H1 (cell line): ENCODE data around the gene MRPL55. TPM values are rescaled to one million over a fixed set of nuclear protein-coding genes. Genes with fewer than 3 reads are reported as not detected.

Experiments used
- CTCF ChIA-PET: fragments of 300-600 bp; sonication (Branson Sonifier 250); formaldehyde crosslinking; loops from one replicate; lab custom pipeline; 2021; ENCODE audit not compliant: partially characterized antibody; lab: Charles Lee
- POLR2A ChIA-PET: fragments of 300-600 bp; sonication (Branson Sonifier 250); formaldehyde crosslinking; loops from one replicate; lab custom pipeline; 2021; ENCODE audit warnings: inconsistent platforms; ENCODE audit not compliant: partially characterized antibody; lab: Charles Lee
- DNase-seq, 2 experiments: peaks; one replicate each; pipeline versions ENCODE4 v3.0.0 to v3.0.0-alpha.2; 2010 to 2022; ENCODE audit warnings: low spot score in 2 of 2, low read depth in 1 of 2, mixed read lengths in 1 of 2
- FAIRE-seq: peaks from 2 replicates; lab custom pipeline; 2011; peaks lifted over from hg19 to GRCh38; lab: Jason Lieb, UNC
- H2AFZ ChIP-seq: 2 replicates; pipeline ENCODE4 v1.8.1; 2012; ENCODE audit warnings: low read length, inconsistent platforms
- H2AK5ac ChIP-seq: 2 replicates; pipeline ENCODE4 v1.6.1; 2013; ENCODE audit warnings: low read depth, low read length
- H2BK120ac ChIP-seq: replicated peaks from 2 replicates; pipeline ENCODE3; 2013; ENCODE audit warnings: low read depth, low read length, inconsistent platforms
- H2BK12ac ChIP-seq: 2 replicates; pipeline ENCODE4 v1.6.1; 2013; ENCODE audit warnings: low read depth, low read length
- H2BK15ac ChIP-seq: 2 replicates; pipeline ENCODE4 v1.6.1; 2013; ENCODE audit warnings: low read length
- H2BK20ac ChIP-seq: 2 replicates; pipeline ENCODE4 v1.6.1; 2013; ENCODE audit warnings: low read length
- H2BK5ac ChIP-seq: 2 replicates; pipeline ENCODE4 v1.6.1; 2013; ENCODE audit warnings: low read depth, low read length
- H3K14ac ChIP-seq: 2 replicates; pipeline ENCODE4 v1.6.1; 2013; ENCODE audit warnings: inconsistent platforms; ENCODE audit not compliant: insufficient read length
- H3K18ac ChIP-seq: 2 replicates; pipeline ENCODE4 v1.6.1; 2013; ENCODE audit warnings: low read length; ENCODE audit errors: extremely low read depth
- H3K23ac ChIP-seq: 2 replicates; pipeline ENCODE4 v1.6.1; 2013; ENCODE audit warnings: inconsistent platforms; ENCODE audit not compliant: insufficient read length
- H3K23me2 ChIP-seq: 2 replicates; pipeline ENCODE4 v1.6.1; 2013; ENCODE audit warnings: low read depth, low read length
- H3K27ac ChIP-seq: 2 replicates; pipeline ENCODE4 v1.6.1; 2011; ENCODE audit warnings: low read depth, low read length, inconsistent platforms
- H3K27me3 ChIP-seq, 4 experiments: replicated peaks in 1 of 4; 1 replicate in 1 of 4; 2 replicates in 3 of 4; pipeline versions ENCODE4 v1.6.1 to v1.8.1; 2011 to 2013; ENCODE audit warnings: low read length in 3 of 4, mild to moderate bottlenecking in 3 of 4, inconsistent platforms in 2 of 4, mixed read lengths in 2 of 4, moderate library complexity in 1 of 4; ENCODE audit not compliant: control insufficient read depth in 3 of 4, insufficient read depth in 3 of 4; ENCODE audit errors: extremely low read depth in 1 of 4
- H3K36me3 ChIP-seq, 4 experiments: 2 replicates each; pipeline versions ENCODE4 v1.6.1 to v1.8.1; 2011 to 2013; ENCODE audit warnings: mild to moderate bottlenecking in 4 of 4, low read length in 3 of 4, moderate library complexity in 2 of 4, control low read depth in 1 of 4, inconsistent platforms in 1 of 4; ENCODE audit not compliant: insufficient read depth in 4 of 4, control insufficient read depth in 2 of 4
- H3K4ac ChIP-seq: replicated peaks from 2 replicates; pipeline ENCODE3; 2013; ENCODE audit warnings: low read length, low read depth, mixed read lengths, inconsistent platforms; ENCODE audit not compliant: insufficient read length
- H3K4me1 ChIP-seq, 4 experiments: replicated peaks in 1 of 4; 1 replicate in 1 of 4; 2 replicates in 3 of 4; pipeline versions ENCODE4 v1.6.1 to v1.8.1; 2011 to 2013; ENCODE audit warnings: low read length in 3 of 4, inconsistent platforms in 2 of 4, mixed read lengths in 1 of 4; ENCODE audit not compliant: insufficient read depth in 4 of 4, control insufficient read depth in 3 of 4
- H3K4me2 ChIP-seq, 2 experiments: 2 replicates each; pipeline versions ENCODE4 v1.6.1 to v1.8.1; 2011 to 2013; ENCODE audit warnings: low read depth in 2 of 2, low read length in 2 of 2, control low read depth in 1 of 2, inconsistent platforms in 1 of 2, mild to moderate bottlenecking in 1 of 2; ENCODE audit not compliant: insufficient read depth in 1 of 2
- H3K4me3 ChIP-seq, 4 experiments: fragments of 200-600, 300-600 bp in 1 of 4; sonication (generic), shearing (Covaris generic), sonication (Bioruptor Twin) in 1 of 4; 2 replicates each; pipeline versions ENCODE4 v1.5.1 to v1.8.1; 2011 to 2016; ENCODE audit warnings: low read length in 4 of 4, low read depth in 3 of 4, control low read depth in 2 of 4, inconsistent platforms in 2 of 4, mild to moderate bottlenecking in 2 of 4, mixed read lengths in 1 of 4, moderate library complexity in 1 of 4; ENCODE audit not compliant: insufficient read depth in 2 of 4; ENCODE audit errors: extremely low read depth in 1 of 4
- H3K56ac ChIP-seq: replicated peaks from 2 replicates; pipeline ENCODE3; 2013; ENCODE audit warnings: low read depth, mild to moderate bottlenecking, mixed read lengths, low read length, inconsistent platforms; ENCODE audit not compliant: insufficient read length
- H3K79me1 ChIP-seq: 2 replicates; pipeline ENCODE4 v1.6.1; 2013; ENCODE audit warnings: low read depth, low read length, control low read depth
- H3K79me2 ChIP-seq, 2 experiments: 2 replicates each; pipeline versions ENCODE4 v1.6.1 to v1.8.1; 2012 to 2013; ENCODE audit warnings: low read length in 2 of 2, mild to moderate bottlenecking in 2 of 2, inconsistent platforms in 1 of 2; ENCODE audit not compliant: insufficient read depth in 2 of 2, control insufficient read depth in 1 of 2
- H3K9ac ChIP-seq, 4 experiments: replicated peaks in 1 of 4; 1 replicate in 1 of 4; 2 replicates in 3 of 4; pipeline versions ENCODE4 v1.6.1 to v1.8.1; 2011 to 2013; ENCODE audit warnings: low read depth in 3 of 4, low read length in 3 of 4, control low read depth in 2 of 4, mild to moderate bottlenecking in 2 of 4, moderate library complexity in 2 of 4, inconsistent platforms in 1 of 4; ENCODE audit errors: extremely low read depth in 1 of 4
- H3K9me3 ChIP-seq, 2 experiments: 2 replicates each; pipeline versions ENCODE4 v1.6.1 to v1.8.1; 2012 to 2013; ENCODE audit warnings: mild to moderate bottlenecking in 2 of 2, moderate library complexity in 2 of 2, control low read depth in 1 of 2, inconsistent platforms in 1 of 2, low read depth in 1 of 2, low read length in 1 of 2, mixed read lengths in 1 of 2; ENCODE audit not compliant: insufficient read depth in 2 of 2
- H4K20me1 ChIP-seq, 2 experiments: replicated peaks in 1 of 2; 2 replicates each; pipeline versions ENCODE3 to v1.8.1; 2011 to 2013; ENCODE audit warnings: inconsistent platforms in 2 of 2, low read length in 2 of 2, mild to moderate bottlenecking in 1 of 2; ENCODE audit not compliant: insufficient read depth in 2 of 2, control insufficient read depth in 1 of 2
- H4K5ac ChIP-seq: 2 replicates; pipeline ENCODE4 v1.6.1; 2013; ENCODE audit warnings: low read length, low read depth, mixed read lengths, inconsistent platforms; ENCODE audit not compliant: insufficient read length
- H4K8ac ChIP-seq: 2 replicates; pipeline ENCODE4 v1.8.0; 2013; ENCODE audit warnings: mild to moderate bottlenecking, moderate library complexity, low read length, inconsistent platforms; ENCODE audit not compliant: insufficient read depth; ENCODE audit errors: extremely low read depth
- H4K91ac ChIP-seq: replicated peaks from 2 replicates; pipeline ENCODE3; 2013; ENCODE audit warnings: low read length, mixed read lengths, inconsistent platforms; ENCODE audit not compliant: insufficient read length
- EZH2 ChIP-seq: fragments of 200-600 bp; sonication (generic); IDR thresholded peaks from 2 replicates; pipeline ENCODE4 v1.7.1; 2012; ENCODE audit warnings: low read depth, mild to moderate bottlenecking, moderate library complexity, low read length, inconsistent platforms; ENCODE audit not compliant: severe bottlenecking
- TBP ChIP-seq: IDR thresholded peaks from 2 replicates; pipeline ENCODE4 v1.6.1; 2011; ENCODE audit warnings: low read depth, low read length, improper control_type of control experiment
- WGBS, 2 experiments: shearing (Covaris generic) in 1 of 2; methylation state at CpG; one replicate each; pipeline versions ENCODE4 v1.1.6 to v1.1.7; 2013 to 2015; ENCODE audit warnings: low lambda C conversion rate in 2 of 2, mixed read lengths in 2 of 2, inconsistent platforms in 1 of 2, low coverage in 1 of 2, missing lambda C conversion rate in 1 of 2; ENCODE audit not compliant: insufficient replicate concordance in 2 of 2, insufficient coverage in 1 of 2, insufficient read length in 1 of 2; ENCODE audit errors: extremely low coverage in 1 of 2, missing lambda C conversion rate in 1 of 2; 5-methylcytosine and 5-hydroxymethylcytosine counted together
- polyA plus RNA-seq, 7 experiments: library from polyadenylated mRNA; depleted of rRNA in 3 of 7; stranded (reverse) in 5 of 7; unstranded in 2 of 7; fragments of >200 nt in 5 of 7; fragments of 200-250 nt in 2 of 7; gene quantifications; 1 replicate in 5 of 7; 2 replicates in 1 of 7; 4 replicates in 1 of 7; pipeline versions ENCODE4 v1.2.1 to v1.2.3, GENCODE V29; 2011 to 2013; ENCODE audit warnings: missing spikeins in 2 of 7, mixed read lengths in 2 of 7
- total RNA-seq: library from RNA; stranded (reverse); fragmentation: NEBNext Ultra II Directional; extraction: Animal tissue kit (Norgen Biotek cat#: 25700); gene quantifications from 2 replicates; pipeline ENCODE4 v1.2.1, GENCODE V29; 2021

Gene MRPL55
- total and polyA plus RNA-seq, 2 of the 8 experiments (the other 6 are each of a cell fraction or from before 2014, with no cell fraction given) = 59.0 to 244 TPM

GRCh38 chr1:228107636-228108035 lies 1.5 kb downstream of the MRPL55 start:
- no peak overlapping the region for H3K4me3 ChIP-seq
- H3K79me1 ChIP-seq = peaks cover 12% of the 10 kb centered on the region; the same call in 1 of the 2 replicates
- H3K23me2 ChIP-seq = peaks cover 8% of the 10 kb centered on the region; the same call in 1 of the 2 replicates
- H3K56ac ChIP-seq = no peak overlapping the region
- no peak overlapping the region for H3K4ac ChIP-seq
- no peak overlapping the region for H2BK5ac ChIP-seq
- no peak overlapping the region for H2AK5ac ChIP-seq
- H3K4me1 ChIP-seq = peaks cover 0 to 7% (median under 1%) of the 10 kb centered on the region in 4 experiments; a peak in 6 of 7 replicates
- H3K36me3 ChIP-seq = peaks cover 3 to 16% (median 8%) of the 10 kb centered on the region in 4 experiments; a peak in 5 of 8 replicates
- H3K18ac ChIP-seq = no peak overlapping the region
- H2BK20ac ChIP-seq = no peak overlapping the region
- no peak overlapping the region for H2BK12ac ChIP-seq
- FAIRE-seq = no peak
- no peak overlapping the region for H4K5ac ChIP-seq
- H2BK120ac ChIP-seq = no peak overlapping the region
- ChIA-PET CTCF (interaction anchor here (0.9 to 1.8 kb wide), 4 partner anchors 16 to 364 kb away, joined by 3 to 8 read pairs (median 4); no protein-coding TSS in a partner anchor), POLR2A (interaction anchor here (1.1 to 1.6 kb wide), 5 partner anchors 10 to 26 kb away, joined by 3 to 4 read pairs (median 4); partner anchors contain the start of gene ARF1)
- H3K9me3 ChIP-seq = no peaks in the 10 kb centered on the region
- no peak overlapping the region for H2AFZ ChIP-seq
- peaks cover 0 to 6% (median 5%) of the 10 kb centered on the region in 4 experiments; a peak in 2 of 7 replicates for H3K27me3 ChIP-seq
- H3K27ac ChIP-seq = no peak overlapping the region
- no peak overlapping the region for H4K91ac ChIP-seq
- H4K20me1 ChIP-seq = peaks cover 0 to 13% of the 10 kb centered on the region in 2 experiments
- DNase-seq = no peak
- H2BK15ac ChIP-seq = no peak overlapping the region
- WGBS, 2 experiments = 95% methylated on average over 19 of the region's 19 CpGs; no CpG with 5 or more reads in 1 of the 2 experiments
- H3K9ac ChIP-seq = no peak overlapping the region
- H3K4me2 ChIP-seq = peak overlapping the region in 1 of 2 experiments; percentile 90; a peak in 2 of 4 replicates
- H3K23ac ChIP-seq = no peak overlapping the region
- peaks cover 3 to 8% of the 10 kb centered on the region in 2 experiments; a peak in 2 of 4 replicates for H3K79me2 ChIP-seq
- H4K8ac ChIP-seq = peak overlapping the region; percentile 60; the same call in 1 of the 2 replicates
- no peak overlapping the region for H3K14ac ChIP-seq
- TF ChIP-seq TBP (no peak), EZH2 (no peak)
